Measurements from ENCODE around the gene GATD1.

Gene GATD1

GRCh38 chr11:776561-777287 is 563 bp downstream of the GATD1 start:
- peak; percentile 78 for DNase-seq

- no peak for DNase-seq
Measured at GRCh38 chr11:776263-776560, 1.1 kb downstream of the GATD1 start.

- no peak for DNase-seq
Measured at GRCh38 chr11:774873-775592, 2.3 kb downstream of the GATD1 start.

- DNase-seq, result no peak
Measured at GRCh38 chr11:773830-774229, 3.5 kb downstream of the GATD1 start.

GRCh38 chr11:773425-773824 is 3.9 kb downstream of the GATD1 start:
- no peak for DNase-seq

GRCh38 chr11:772429-773390 is 4.6 kb downstream of the GATD1 start:
- no peak for DNase-seq

- no peak for DNase-seq
Measured at GRCh38 chr11:771617-772204, 5.6 kb downstream of the GATD1 start.

- DNase-seq, result no peak
Measured at GRCh38 chr11:770642-771616, 6.4 kb downstream of the GATD1 start.

GRCh38 chr11:769887-770641 is 7.2 kb downstream of the GATD1 start:
- DNase-seq, result no peak

GRCh38 chr11:767238-767637 is 10.0 kb downstream of the GATD1 start:
- DNase-seq, result no peak

- no peak for DNase-seq
Measured at GRCh38 chr11:766936-767210, 10.4 kb downstream of the GATD1 start.

- peak; percentile 49 for DNase-seq
Measured at GRCh38 chr11:766106-766935, 11.0 kb downstream of the GATD1 start.

GRCh38 chr11:765802-766091 is 11.5 kb downstream of the GATD1 start:
- no peak for DNase-seq

GRCh38 chr11:765025-765801 is 12.1 kb downstream of the GATD1 start:
- peak; percentile 85 for DNase-seq

- peak; percentile 46 for DNase-seq
Measured at GRCh38 chr11:764322-765024, 12.8 kb downstream of the GATD1 start.

GRCh38 chr11:763549-764321 is 13.6 kb downstream of the GATD1 start:
- no peak for DNase-seq

- peak; percentile 82 for DNase-seq
Measured at GRCh38 chr11:763073-763463, 14.2 kb downstream of the GATD1 start.

- peak; percentile 73 for DNase-seq
Measured at GRCh38 chr11:762421-763072, 14.7 kb downstream of the GATD1 start.
